HepG2 (cell line): ENCODE data around the gene ZNF17. TPM values are rescaled to one million over a fixed set of nuclear protein-coding genes. Genes with fewer than 3 reads are reported as not detected.

Experiments used
- ARNT2 ChIP-seq: sonication (generic); formaldehyde crosslinking; IDR thresholded peaks from 2 replicates; pipeline ENCODE4 v1.8.0; 2022; ENCODE audit warnings: mild to moderate bottlenecking, low read depth, missing genetic modification reagents, moderate library complexity
- ASH2L ChIP-seq: fragments of 300-600, 200-600 bp; sonication (generic); IDR thresholded peaks from 2 replicates; pipeline ENCODE4 v1.7.0; 2017; ENCODE audit warnings: low read depth, mild to moderate bottlenecking, moderate library complexity, mixed read lengths, low read length; ENCODE audit not compliant: insufficient read length
- ATRX ChIP-seq: sonication (generic); formaldehyde crosslinking; IDR thresholded peaks from 2 replicates; pipeline ENCODE4 v1.4.0; 2020; ENCODE audit warnings: missing genetic modification reagents, borderline replicate concordance
- BHLHE40 ChIP-seq: IDR thresholded peaks from 2 replicates; pipeline ENCODE4 v1.6.1; 2011; ENCODE audit warnings: low read length, improper control_type of control experiment
- CENPT ChIP-seq: sonication (generic); formaldehyde crosslinking; IDR thresholded peaks from 2 replicates; pipeline ENCODE4 v1.8.0; 2022; ENCODE audit warnings: low read depth, mild to moderate bottlenecking, moderate library complexity, missing genetic modification reagents
- CENPX ChIP-seq: sonication (generic); formaldehyde crosslinking; IDR thresholded peaks from 2 replicates; pipeline ENCODE4 v1.9.0; 2021; ENCODE audit warnings: mild to moderate bottlenecking, missing genetic modification reagents, moderate library complexity
- CREBL2 ChIP-seq: sonication (generic); formaldehyde crosslinking; IDR thresholded peaks from 2 replicates; pipeline ENCODE4 v1.8.1; 2023; ENCODE audit warnings: missing genetic modification reagents, mild to moderate bottlenecking, borderline replicate concordance
- MTF2 ChIP-seq: sonication (generic); formaldehyde crosslinking; IDR thresholded peaks from 2 replicates; pipeline ENCODE4 v1.5.0; 2020; ENCODE audit warnings: missing genetic modification reagents, borderline replicate concordance
- NFE2L1 ChIP-seq: sonication (generic); formaldehyde crosslinking; IDR thresholded peaks from 2 replicates; pipeline ENCODE4 v1.4.0; 2020; ENCODE audit warnings: missing genetic modification reagents, mild to moderate bottlenecking, borderline replicate concordance
- SIX1 ChIP-seq: sonication (generic); formaldehyde crosslinking; IDR thresholded peaks from 2 replicates; pipeline ENCODE4 v1.4.0; 2020; ENCODE audit warnings: missing genetic modification reagents, borderline replicate concordance
- SKI ChIP-seq: fragments of 450-650 bp; IDR thresholded peaks from one replicate; pipeline ENCODE4 v1.6.1; 2018; ENCODE audit warnings: mild to moderate bottlenecking; ENCODE audit not compliant: partially characterized antibody
- SP5 ChIP-seq: IDR thresholded peaks from 2 replicates; pipeline ENCODE4 v1.6.1; 2016; ENCODE audit warnings: low read depth, borderline replicate concordance
- STAT5B ChIP-seq: sonication (generic); formaldehyde crosslinking; IDR thresholded peaks from 2 replicates; pipeline ENCODE4 v1.4.0; 2020; ENCODE audit warnings: missing genetic modification reagents
- TAF15 ChIP-seq: fragments of 200-400 bp; formaldehyde crosslinking; IDR thresholded peaks from one replicate; pipeline ENCODE4 v1.6.1; 2018; ENCODE audit warnings: mild to moderate bottlenecking, low read depth, low read length; ENCODE audit not compliant: poor library complexity, severe bottlenecking
- ZNF17 ChIP-seq: sonication (generic); formaldehyde crosslinking; IDR thresholded peaks from 2 replicates; pipeline ENCODE4 v1.5.0; 2020; ENCODE audit warnings: mild to moderate bottlenecking, missing genetic modification reagents
- ZNF256 ChIP-seq: sonication (generic); formaldehyde crosslinking; conservative IDR thresholded peaks from 2 replicates; pipeline ENCODE4 v1.4.0; 2020; ENCODE audit warnings: missing genetic modification reagents
- ZNF33A ChIP-seq: sonication (generic); formaldehyde crosslinking; IDR thresholded peaks from 2 replicates; pipeline ENCODE4 v1.5.1; 2020; ENCODE audit warnings: missing genetic modification reagents, mild to moderate bottlenecking, moderate library complexity, borderline replicate concordance
- ZNF543 ChIP-seq: sonication (generic); formaldehyde crosslinking; IDR thresholded peaks from 2 replicates; pipeline ENCODE4 v1.4.0; 2020; ENCODE audit warnings: mild to moderate bottlenecking, missing genetic modification reagents
- ZNF556 ChIP-seq: sonication (generic); formaldehyde crosslinking; IDR thresholded peaks from 2 replicates; pipeline ENCODE4 v1.4.0; 2020; ENCODE audit warnings: mild to moderate bottlenecking, missing genetic modification reagents, borderline replicate concordance
- ZNF777 ChIP-seq: sonication (generic); formaldehyde crosslinking; IDR thresholded peaks from 2 replicates; pipeline ENCODE4 v1.4.0; 2020; ENCODE audit warnings: missing genetic modification reagents
- ZNF790 ChIP-seq: sonication (generic); formaldehyde crosslinking; IDR thresholded peaks from 2 replicates; pipeline ENCODE4 v1.8.0; 2022; ENCODE audit warnings: missing genetic modification reagents, mild to moderate bottlenecking, borderline replicate concordance
- polyA plus RNA-seq, 8 experiments: library from polyadenylated mRNA; depleted of rRNA in 3 of 8; stranded (reverse) in 7 of 8; unstranded in 1 of 8; fragments of >200 nt; fragmentation: Illumina TruSeq in 4 of 8; extraction: Trizol in 4 of 8; gene quantifications; 2 replicates each; pipeline versions ENCODE4 v1.2.1 to v1.2.3, GENCODE V29; 2011 to 2016; ENCODE audit warnings: low read depth in 4 of 8, missing spikeins in 1 of 8, mixed read lengths in 1 of 8; ENCODE audit not compliant: insufficient read depth in 1 of 8
- total RNA-seq, 5 experiments: library from RNA; depleted of rRNA; stranded (reverse); fragments of >200 nt; fragmentation: Illumina TruSeq; extraction: Trizol; gene quantifications; 2 replicates each; pipeline ENCODE4 v1.2.3, GENCODE V29; 2016; ENCODE audit warnings: low read depth in 1 of 5
- TF ChIP-seq, protein P1 (sequence below): sonication (generic); formaldehyde crosslinking; IDR thresholded peaks from 2 replicates; pipeline ENCODE4 v1.9.0; 2021; ENCODE audit warnings: mild to moderate bottlenecking, missing genetic modification reagents
- TF ChIP-seq, protein P2 (sequence below): IDR thresholded peaks from 2 replicates; pipeline ENCODE4 v1.6.1; 2016

The ZNF17 gene
- total and polyA plus RNA-seq, 2 of the 13 experiments (the other 11 are each of a cell fraction or from before 2014, with no cell fraction given): 3.7 to 10.1 TPM

- TF ChIP-seq ZNF256 (CRISPR knock-in tag): no peak
- no peak; the same call in 1 of the 2 replicates for TF ChIP-seq ZNF790 (CRISPR knock-in tag)
- TF ChIP-seq CENPT: no peak
- no peak for TF ChIP-seq SKI
- no peak for TF ChIP-seq CENPX (CRISPR knock-in tag)
- no peak for TF ChIP-seq ZNF33A (CRISPR knock-in tag)
- TF ChIP-seq ARNT2 (CRISPR knock-in tag): peak; percentile 27; the same call in 1 of the 2 replicates
- TF ChIP-seq ZNF17 (CRISPR knock-in tag): no peak
- TF ChIP-seq BHLHE40: no peak
- TF ChIP-seq SIX1: 0 out of 2 replicates have a peak, but pooled peaks have one; percentile 57
- TF ChIP-seq, protein P1, sequence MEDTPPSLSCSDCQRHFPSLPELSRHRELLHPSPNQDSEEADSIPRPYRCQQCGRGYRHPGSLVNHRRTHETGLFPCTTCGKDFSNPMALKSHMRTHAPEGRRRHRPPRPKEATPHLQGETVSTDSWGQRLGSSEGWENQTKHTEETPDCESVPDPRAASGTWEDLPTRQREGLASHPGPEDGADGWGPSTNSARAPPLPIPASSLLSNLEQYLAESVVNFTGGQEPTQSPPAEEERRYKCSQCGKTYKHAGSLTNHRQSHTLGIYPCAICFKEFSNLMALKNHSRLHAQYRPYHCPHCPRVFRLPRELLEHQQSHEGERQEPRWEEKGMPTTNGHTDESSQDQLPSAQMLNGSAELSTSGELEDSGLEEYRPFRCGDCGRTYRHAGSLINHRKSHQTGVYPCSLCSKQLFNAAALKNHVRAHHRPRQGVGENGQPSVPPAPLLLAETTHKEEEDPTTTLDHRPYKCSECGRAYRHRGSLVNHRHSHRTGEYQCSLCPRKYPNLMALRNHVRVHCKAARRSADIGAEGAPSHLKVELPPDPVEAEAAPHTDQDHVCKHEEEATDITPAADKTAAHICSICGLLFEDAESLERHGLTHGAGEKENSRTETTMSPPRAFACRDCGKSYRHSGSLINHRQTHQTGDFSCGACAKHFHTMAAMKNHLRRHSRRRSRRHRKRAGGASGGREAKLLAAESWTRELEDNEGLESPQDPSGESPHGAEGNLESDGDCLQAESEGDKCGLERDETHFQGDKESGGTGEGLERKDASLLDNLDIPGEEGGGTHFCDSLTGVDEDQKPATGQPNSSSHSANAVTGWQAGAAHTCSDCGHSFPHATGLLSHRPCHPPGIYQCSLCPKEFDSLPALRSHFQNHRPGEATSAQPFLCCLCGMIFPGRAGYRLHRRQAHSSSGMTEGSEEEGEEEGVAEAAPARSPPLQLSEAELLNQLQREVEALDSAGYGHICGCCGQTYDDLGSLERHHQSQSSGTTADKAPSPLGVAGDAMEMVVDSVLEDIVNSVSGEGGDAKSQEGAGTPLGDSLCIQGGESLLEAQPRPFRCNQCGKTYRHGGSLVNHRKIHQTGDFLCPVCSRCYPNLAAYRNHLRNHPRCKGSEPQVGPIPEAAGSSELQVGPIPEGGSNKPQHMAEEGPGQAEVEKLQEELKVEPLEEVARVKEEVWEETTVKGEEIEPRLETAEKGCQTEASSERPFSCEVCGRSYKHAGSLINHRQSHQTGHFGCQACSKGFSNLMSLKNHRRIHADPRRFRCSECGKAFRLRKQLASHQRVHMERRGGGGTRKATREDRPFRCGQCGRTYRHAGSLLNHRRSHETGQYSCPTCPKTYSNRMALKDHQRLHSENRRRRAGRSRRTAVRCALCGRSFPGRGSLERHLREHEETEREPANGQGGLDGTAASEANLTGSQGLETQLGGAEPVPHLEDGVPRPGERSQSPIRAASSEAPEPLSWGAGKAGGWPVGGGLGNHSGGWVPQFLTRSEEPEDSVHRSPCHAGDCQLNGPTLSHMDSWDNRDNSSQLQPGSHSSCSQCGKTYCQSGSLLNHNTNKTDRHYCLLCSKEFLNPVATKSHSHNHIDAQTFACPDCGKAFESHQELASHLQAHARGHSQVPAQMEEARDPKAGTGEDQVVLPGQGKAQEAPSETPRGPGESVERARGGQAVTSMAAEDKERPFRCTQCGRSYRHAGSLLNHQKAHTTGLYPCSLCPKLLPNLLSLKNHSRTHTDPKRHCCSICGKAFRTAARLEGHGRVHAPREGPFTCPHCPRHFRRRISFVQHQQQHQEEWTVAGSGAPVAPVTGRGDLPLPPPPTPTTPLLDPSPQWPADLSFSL (CRISPR knock-in tag): no peak
- no peak; the same call in none of the 2 replicates for TF ChIP-seq ZNF543 (CRISPR knock-in tag)
- no peak for TF ChIP-seq CREBL2 (CRISPR knock-in tag)
- TF ChIP-seq ASH2L: peak; percentile 73
- TF ChIP-seq ATRX: no peak
- no peak for TF ChIP-seq NFE2L1 (CRISPR knock-in tag)
- TF ChIP-seq MTF2: no peak
- no peak for TF ChIP-seq SP5
- TF ChIP-seq ZNF777 (CRISPR knock-in tag): peak; percentile 36; the same call in 1 of the 2 replicates
- TF ChIP-seq STAT5B (CRISPR knock-in tag): no peak
- TF ChIP-seq TAF15: no peak
- TF ChIP-seq, protein P2, sequence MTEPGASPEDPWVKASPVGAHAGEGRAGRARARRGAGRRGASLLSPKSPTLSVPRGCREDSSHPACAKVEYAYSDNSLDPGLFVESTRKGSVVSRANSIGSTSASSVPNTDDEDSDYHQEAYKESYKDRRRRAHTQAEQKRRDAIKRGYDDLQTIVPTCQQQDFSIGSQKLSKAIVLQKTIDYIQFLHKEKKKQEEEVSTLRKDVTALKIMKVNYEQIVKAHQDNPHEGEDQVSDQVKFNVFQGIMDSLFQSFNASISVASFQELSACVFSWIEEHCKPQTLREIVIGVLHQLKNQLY (CRISPR knock-in tag): 0 out of 2 replicates have a peak, but pooled peaks have one; percentile 51
- peak; percentile 81 for TF ChIP-seq ZNF556 (CRISPR knock-in tag)
These were observed 24.4 kb downstream of the ZNF17 start, which contains the start of gene ZNF749 (continued) for GRCh38 chr19:57435062-57435978.
